Stimulated activated naive CD8-positive, alpha-beta T cell treated with anti-CD3 and anti-CD28 coated beads, Interleukin-15, Interleukin-2, amounts not matched to agents 100 U/mL and 50 U/mL, for 24 hours (primary cell): Measurements from ENCODE around the gene PCDHGA6.
"Not testable (repeated sequence)": the region's sequence is repeated elsewhere in the genome, so short reads cannot be mapped to it uniquely, and the experiment has no call there.

Source experiments
- ATAC-seq: fragments of 150-1000 bp; cut with Tn5 transposase; one replicate; pipeline ENCODE4 v1.10.0; 2021
- DNase-seq: peaks from one replicate; pipeline ENCODE4 v3.0.0; 2021

The PCDHGA6 gene

DNA sequence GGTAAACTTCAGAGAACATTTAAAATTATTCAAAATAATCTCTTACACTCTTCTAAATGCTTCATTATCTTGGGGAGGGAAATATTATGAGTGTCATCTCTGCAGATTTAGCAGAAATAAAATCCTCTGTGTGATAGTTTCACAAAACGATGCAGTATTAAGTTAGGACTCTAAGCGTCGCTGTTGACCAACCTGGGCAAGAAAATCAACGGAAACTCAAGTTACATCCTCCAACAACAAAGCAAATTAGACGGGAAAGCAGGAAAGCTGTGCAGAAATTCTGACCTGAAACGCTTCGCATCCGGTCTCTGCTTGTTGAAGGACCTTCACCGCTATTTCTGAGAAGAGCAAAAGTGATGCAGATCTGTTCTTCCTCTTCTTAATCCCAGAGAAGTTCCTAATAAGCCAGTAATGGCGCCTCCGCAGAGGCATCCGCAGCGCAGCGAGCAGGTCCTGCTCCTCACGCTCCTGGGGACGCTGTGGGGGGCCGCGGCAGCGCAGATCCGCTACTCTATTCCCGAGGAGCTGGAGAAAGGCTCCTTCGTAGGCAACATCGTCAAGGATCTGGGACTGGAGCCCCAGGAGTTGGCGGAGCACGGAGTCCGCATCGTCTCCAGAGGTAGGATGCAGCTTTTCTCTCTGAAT, at the start of gene PCDHGA6:
TSS of gene PCDHGA6 (plus strand) at position 219 of the 645 bp plus-strand sequence. CDS start at position 412, 193 bp downstream.
- no peak for ATAC-seq
- DNase-seq, result no peak

DNA sequence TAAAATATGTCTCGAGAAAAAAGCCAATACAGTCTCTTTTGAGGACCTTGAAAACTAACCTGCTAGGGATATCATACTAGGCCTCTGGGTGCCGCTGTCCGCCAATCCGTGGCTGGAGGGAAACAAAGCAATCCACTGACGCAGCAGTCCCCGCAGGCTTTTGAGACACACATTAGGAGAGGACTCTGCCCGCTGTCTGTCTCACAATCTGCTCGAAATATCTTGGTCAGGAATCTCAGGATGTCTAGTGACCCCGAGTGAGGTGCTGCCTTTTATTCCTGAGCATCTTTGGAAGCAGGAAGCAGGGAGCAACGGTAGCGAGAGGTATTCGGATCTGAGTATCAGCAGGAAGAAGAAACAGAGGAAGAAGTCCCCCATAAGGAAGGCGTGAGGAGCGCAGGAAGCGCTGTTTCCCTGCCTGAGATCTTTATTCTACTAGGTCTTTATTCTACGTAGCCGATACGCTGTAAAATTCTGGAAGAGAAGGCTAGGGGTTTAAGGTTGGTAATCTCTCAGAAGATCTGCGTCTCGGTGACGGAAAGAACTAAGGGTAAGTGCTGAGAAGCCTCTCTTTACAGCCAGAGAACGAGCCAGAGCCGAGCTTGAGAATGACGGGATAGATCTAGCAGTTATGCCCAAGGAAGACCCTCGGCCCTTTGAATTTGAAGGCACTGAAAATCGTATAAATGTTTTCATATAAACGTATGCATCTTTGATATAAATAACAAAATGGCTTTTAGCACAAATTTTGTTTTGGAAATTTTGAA, 47.4 kb upstream of the PCDHGA6 start:
- DNase-seq (peak; percentile 58), ATAC-seq (peak; percentile 86)

DNA sequence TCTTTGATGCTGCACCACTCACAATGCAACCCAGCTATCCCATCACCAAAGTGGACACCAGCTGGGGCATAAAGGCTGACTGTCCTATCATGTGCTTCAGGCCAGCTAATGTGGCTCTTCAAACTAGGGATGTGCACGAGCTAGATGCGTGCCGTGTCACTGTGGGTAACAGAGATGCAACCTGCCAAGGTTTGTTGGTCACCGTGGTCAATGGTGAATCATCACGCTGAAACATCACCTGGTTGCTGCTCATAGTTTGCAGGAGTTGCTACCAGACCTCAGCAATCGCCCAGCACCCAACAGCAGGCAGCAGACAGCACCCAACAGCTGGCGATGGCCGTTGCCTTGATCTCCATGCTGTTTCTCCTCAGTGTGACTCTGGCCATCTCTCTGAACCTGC, 45.5 kb upstream of the PCDHGA6 start:
- ATAC-seq, result no peak
- DNase-seq, result no peak

DNA sequence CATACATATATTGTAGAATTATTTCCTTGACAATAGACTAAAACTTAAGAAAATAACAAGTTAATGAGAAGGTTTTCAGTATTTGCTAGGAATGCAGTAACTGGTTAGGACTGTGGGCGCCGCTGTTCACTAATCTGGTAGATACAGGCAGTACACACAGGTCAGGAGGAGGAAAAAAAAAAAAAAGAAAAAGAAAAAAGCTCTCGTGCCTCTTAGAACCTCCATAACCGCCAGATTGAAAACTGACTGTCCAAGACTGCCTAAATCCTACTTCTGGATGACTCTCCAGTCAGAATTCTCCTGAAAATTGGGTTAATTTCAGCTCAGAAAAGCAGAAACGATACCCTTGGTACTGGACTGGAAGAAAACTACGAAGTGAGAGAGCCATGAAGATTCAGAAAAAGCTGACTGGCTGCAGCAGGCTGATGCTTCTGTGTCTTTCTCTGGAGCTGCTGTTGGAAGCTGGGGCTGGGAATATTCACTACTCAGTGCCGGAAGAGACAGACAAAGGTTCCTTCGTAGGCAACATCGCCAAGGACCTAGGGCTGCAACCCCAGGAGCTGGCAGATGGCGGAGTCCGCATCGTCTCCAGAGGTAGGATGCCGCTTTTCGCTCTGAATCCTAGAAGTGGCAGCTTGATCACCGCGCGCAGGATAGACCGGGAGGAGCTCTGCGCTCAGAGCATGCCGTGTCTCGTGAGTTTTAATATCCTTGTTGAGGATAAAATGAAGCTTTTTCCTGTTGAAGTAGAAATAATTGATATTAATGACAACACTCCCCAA, 43.2 kb upstream of the PCDHGA6 start, which contains the start of gene PCDHGA1:
TSS of gene PCDHGA1 (plus strand) at position 216 of the 782 bp plus-strand sequence.
- no peak for DNase-seq
- no peak for ATAC-seq

DNA sequence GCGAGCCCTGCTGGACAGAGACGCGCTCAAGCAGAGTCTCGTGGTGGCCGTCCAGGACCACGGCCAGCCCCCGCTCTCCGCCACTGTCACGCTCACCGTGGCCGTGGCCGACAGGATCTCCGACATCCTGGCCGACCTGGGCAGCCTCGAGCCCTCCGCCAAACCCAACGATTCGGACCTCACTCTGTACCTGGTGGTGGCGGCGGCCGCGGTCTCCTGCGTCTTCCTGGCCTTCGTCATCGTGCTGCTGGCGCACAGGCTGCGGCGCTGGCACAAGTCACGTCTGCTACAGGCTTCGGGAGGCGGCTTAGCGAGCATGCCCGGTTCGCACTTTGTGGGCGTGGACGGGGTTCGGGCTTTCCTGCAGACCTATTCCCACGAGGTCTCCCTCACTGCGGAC, 41.1 kb upstream of the PCDHGA6 start:
- ATAC-seq, DNase-seq: not testable (repeated sequence)

DNA sequence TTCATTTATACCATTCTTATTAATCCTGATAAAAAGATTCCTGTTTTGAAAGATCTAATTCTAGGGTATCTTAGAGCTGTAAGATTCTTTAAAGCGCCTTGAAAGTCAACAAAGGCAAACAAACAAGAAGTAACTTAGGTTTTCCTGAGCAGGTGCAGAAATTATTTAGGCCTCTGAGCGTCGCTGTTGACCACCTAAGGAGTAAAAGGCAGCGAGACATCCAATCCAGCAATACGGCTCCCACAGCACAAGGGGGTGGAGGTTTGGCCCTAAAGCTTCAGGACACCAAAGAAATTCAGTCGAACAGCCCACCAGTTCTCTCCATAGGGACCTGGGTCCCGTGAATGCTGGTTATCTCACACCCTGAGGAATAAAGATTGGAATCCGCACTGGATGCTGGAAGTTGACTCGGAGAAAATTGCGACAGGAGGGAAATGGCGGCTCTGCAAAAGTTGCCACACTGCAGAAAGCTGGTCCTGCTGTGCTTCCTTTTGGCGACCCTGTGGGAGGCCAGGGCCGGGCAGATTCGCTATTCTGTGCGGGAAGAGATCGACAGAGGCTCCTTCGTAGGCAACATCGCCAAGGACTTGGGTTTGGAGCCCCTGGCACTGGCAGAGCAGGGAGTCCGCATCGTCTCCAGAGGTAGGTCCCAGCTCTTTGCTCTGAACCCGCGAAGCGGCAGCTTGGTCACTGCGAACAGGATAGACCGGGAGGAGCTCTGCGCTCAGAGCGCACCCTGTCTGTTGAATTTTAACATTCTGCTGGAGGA, 35.0 kb upstream of the PCDHGA6 start, which contains the start of gene PCDHGA2:
TSS of gene PCDHGA2 (plus strand) at position 223 of the 769 bp plus-strand sequence.
- DNase-seq, result no peak

DNA sequence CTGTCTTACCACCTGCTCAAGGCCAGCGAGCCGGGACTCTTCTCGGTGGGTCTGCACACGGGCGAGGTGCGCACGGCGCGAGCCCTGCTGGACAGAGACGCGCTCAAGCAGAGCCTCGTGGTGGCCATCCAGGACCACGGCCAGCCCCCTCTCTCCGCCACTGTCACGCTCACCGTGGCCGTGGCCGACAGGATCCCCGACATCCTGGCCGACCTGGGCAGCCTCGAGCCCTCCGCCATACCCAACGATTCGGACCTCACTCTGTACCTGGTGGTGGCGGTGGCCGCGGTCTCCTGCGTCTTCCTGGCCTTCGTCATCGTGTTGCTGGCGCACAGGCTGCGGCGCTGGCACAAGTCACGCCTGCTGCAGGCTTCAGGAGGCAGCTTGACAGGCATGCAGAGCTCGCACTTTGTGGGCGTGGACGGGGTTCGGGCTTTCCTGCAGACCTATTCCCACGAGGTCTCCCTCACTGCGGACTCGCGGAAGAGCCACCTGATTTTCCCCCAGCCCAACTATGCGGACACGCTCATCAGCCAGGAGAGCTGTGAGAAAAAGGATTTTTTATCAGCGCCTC, 32.8 kb upstream of the PCDHGA6 start:
- not testable (repeated sequence) for DNase-seq, ATAC-seq

More for the DNA sequence above, 35.0 kb upstream of the PCDHGA6 start, which contains the start of gene PCDHGA2:
- ATAC-seq, result no peak

DNA sequence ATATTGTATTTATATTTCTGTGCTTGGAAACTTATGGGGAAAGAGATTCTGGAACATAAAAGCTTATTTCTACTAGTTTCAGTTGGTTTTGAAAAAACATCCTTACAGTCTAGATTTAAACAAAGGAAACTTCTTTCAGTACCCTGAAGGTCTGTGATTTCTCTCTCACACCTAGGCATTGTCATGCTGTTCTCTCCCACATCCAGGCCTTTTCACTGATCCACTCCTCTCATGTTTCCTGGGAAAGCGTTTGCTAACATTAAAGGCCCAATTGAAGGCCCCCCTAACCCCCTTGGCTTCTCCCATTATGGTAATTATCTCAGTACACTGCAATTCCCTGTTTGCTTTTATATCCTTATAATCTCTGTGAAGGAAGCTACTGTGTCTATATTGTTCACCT, 30.9 kb upstream of the PCDHGA6 start:
- DNase-seq (no peak), ATAC-seq (no peak)

DNA sequence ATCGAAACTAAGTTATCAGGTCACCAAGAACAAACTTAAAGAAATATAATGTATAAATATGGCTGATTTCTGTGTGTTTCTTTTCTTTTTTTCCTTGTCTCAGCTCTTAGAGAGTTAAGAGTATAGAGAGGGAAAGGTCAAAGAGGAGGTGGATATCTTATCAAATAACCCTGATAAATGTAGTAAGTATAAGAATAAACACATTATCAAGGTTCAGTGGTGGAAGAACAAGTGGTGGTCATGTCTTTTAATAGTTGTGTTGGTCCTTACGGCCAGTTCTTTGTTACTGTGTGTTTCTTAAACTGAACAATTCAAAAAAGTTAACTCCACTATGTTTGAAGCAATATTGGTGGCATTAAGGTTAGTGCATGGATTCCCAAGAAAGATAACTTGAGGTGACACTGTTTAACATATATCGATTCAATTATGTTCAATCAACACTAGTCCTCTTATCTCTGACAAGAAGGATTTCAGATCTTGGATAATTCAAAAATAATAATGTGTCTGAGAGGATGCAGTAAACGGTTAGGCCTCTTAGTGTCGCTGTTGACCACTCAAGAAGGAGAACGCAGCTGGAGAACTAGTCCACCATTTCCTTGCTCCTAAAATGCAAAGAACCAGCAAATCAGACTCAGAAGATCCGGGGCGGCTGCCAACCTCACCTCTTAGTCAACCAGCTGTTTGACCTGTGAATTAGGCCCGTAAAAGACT, 30.3 kb upstream of the PCDHGA6 start, which contains the start of gene PCDHGA3:
TSS of gene PCDHGA3 (plus strand) at position 588 of the 711 bp plus-strand sequence. CDS start 205 bp downstream, outside the sequence.
- ATAC-seq, result no peak

DNA sequence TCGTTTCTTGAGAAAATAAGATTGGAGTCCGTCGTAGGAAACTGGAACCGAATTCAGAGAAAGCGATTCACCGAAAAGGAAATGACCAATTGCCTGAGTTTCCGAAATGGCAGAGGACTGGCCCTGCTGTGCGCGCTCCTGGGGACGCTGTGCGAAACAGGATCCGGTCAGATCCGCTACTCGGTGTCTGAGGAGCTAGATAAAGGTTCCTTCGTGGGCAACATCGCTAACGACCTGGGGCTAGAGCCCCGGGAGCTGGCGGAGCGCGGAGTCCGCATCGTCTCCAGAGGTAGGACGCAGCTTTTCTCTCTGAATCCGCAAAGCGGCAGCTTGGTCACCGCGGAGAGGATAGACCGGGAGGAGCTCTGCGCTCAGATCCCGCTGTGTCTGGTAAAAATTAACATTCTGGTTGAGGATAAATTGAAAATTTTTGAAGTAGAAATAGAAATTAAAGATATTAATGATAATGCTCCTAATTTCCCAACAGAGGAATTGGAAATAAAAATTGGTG, 29.7 kb upstream of the PCDHGA6 start:
- DNase-seq, result no peak
- no peak for ATAC-seq

More for the DNA sequence above, 30.3 kb upstream of the PCDHGA6 start, which contains the start of gene PCDHGA3:
- DNase-seq, result no peak

DNA sequence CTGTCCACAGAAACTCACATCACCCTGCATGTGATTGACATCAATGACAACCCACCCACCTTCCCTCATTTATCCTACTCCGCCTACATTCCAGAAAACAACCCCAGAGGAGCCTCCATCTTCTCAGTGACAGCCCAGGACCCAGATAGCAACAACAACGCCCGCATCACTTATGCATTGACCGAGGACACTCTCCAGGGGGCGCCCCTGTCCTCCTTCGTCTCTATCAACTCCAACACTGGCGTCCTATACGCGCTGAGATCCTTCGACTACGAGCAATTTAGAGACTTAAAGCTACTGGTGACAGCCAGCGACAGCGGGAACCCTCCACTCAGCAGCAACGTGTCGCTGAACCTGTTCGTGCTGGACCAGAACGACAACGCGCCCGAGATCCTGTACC, 28.4 kb upstream of the PCDHGA6 start:
- ATAC-seq (no peak), DNase-seq (no peak)

DNA sequence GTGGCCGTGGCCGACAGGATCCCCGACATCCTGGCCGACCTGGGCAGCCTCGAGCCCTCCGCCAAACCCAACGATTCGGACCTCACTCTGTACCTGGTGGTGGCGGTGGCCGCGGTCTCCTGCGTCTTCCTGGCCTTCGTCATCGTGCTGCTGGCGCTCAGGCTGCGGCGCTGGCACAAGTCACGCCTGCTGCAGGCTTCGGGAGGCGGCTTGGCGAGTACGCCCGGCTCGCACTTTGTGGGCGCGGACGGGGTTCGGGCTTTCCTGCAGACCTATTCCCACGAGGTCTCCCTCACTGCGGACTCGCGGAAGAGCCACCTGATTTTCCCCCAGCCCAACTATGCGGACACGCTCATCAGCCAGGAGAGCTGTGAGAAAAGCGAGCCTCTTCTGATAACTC, 27.7 kb upstream of the PCDHGA6 start:
- not testable (repeated sequence) for ATAC-seq, DNase-seq

DNA sequence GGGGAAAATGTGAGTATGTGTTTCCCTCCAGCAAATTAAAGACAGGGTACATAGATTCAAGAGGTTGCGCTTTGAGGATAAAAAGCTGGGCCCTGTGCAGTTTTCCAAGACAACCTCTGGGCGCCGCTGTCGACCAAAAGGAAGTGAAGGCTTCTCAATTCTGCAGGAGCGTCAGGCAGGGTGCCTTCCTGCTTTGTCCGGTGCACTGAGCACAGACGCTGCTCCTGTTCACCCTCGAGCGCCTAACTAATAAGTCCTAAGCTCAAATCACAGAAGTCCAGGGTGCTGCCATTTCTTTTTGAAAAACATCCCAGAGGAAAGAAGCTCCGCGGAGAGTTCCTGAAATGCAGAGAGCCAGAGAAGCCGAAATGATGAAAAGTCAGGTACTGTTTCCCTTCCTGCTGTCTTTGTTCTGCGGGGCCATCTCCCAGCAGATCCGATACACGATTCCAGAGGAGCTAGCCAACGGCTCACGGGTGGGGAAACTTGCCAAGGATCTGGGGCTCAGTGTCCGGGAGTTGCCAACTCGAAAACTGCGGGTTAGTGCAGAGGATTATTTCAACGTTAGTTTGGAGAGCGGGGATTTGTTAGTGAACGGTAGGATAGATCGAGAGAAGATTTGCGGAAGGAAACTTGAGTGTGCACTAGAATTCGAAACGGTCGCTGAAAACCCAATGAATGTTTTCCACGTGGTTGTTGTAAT, 23.6 kb upstream of the PCDHGA6 start, which contains the start of gene PCDHGB1:
TSS of gene PCDHGB1 (plus strand) at position 183 of the 703 bp plus-strand sequence. CDS start at position 345, 162 bp downstream.
- peak; percentile 22 for DNase-seq
- no peak for ATAC-seq

DNA sequence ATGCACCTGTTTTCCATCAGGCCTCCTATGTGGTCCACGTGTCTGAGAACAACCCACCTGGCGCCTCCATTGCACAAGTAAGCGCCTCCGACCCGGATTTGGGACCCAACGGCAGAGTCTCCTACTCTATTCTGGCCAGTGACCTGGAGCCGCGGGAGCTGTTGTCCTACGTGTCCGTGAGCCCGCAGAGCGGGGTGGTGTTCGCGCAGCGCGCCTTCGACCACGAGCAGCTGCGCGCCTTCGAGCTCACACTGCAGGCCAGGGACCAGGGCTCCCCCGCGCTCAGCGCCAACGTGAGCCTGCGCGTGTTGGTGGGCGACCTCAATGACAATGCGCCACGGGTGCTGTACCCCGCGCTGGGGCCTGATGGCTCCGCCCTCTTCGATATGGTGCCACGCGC, 22.1 kb upstream of the PCDHGA6 start:
- ATAC-seq (no peak), DNase-seq (no peak)

DNA sequence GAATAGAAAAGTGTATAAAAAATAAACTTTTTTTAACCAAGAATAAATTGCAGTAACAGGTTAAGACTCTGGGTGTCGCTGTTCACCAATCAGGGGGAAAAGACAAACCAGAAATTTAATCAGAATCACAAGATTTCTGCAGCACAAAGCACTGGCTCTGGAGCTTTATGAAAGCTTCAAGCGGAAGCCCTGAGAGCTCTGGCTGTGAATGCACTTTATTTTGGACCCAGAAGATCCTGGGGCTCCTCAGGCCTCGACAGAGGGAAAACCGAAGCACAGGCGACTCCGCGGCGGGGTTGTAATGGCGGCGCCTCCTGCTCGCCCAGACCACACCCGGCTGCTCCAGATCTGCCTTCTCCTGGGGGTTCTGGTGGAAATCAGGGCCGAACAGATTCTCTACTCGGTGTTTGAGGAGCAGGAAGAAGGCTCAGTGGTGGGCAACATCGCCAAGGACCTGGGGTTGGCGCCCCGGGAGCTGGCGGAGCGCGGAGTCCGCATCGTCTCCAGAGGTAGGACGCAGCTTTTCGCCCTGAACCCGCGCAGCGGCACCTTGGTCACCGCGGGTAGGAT, 18.7 kb upstream of the PCDHGA6 start, which contains the start of gene PCDHGA4:
TSS of gene PCDHGA4 (plus strand) at position 122 of the 570 bp plus-strand sequence. CDS start at position 209, 87 bp downstream.
- ATAC-seq (no peak), DNase-seq (no peak)

DNA sequence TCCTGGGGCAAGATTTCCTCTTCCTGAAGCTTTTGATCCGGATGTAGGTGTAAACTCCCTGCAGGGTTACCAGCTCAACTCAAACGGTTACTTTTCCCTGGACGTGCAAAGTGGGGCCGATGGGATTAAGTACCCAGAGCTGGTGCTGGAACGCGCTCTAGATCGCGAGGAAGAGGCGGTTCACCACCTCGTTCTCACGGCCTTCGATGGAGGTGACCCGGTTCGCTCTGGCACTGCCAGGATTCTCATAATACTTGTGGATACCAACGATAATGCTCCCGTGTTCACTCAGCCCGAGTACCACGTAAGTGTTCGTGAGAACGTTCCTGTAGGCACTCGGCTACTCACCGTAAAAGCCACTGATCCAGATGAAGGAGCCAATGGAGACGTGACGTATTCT, 18.1 kb upstream of the PCDHGA6 start:
- ATAC-seq (no peak), DNase-seq (no peak)

DNA sequence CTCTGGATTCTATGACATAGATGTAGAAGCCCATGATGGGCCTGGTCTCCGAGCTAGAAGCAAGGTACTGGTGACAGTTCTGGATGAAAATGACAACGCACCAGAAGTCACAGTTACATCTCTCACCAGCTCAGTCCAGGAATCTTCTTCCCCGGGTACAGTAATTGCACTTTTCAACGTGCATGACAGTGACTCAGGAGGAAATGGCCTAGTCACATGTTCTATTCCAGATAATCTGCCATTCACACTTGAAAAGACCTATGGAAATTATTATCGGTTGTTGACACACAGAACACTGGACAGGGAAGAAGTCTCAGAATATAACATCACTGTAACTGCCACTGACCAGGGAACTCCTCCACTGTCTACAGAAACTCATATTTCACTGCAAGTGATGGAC, 17.6 kb upstream of the PCDHGA6 start:
- ATAC-seq, result no peak
- DNase-seq, result no peak

DNA sequence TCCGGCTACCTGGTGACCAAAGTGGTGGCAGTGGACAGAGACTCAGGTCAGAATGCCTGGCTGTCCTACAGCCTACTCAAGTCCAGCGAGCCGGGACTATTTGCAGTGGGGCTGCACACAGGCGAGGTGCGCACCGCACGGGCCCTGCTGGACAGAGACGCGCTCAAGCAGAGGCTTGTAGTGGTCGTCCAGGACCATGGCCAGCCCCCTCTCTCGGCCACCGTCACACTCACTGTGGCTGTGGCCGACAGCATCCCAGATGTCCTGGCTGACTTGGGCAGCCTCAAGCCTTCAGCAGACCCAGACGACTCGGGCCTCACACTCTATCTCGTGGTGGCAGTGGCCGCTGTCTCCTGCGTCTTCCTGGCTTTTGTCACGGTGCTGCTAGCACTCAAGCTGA, 16.7 kb upstream of the PCDHGA6 start:
- peak; percentile 19 for ATAC-seq
- DNase-seq, result no peak
